ENCODE results near the gene RTP3.

GRCh38 chr3:46542801-46543201 lies 45.0 kb downstream of the RTP3 start:
- TF ChIP-seq TAF1 (IDR thresholded peaks at IDR 0.05; ENCODE audit: low read depth) (no peak), CTCF (IDR thresholded peaks at IDR 0.05; ENCODE audit: poor library complexity, severe bottlenecking) (no peak), POLR2AphosphoS5 (IDR thresholded peaks at IDR 0.05) (no peak), EZH2 (IDR thresholded peaks at IDR 0.05; ENCODE audit: borderline replicate concordance, insufficient read depth, low read length, poor library complexity, severe bottlenecking) (no peak), EP300 (conservative IDR thresholded peaks at IDR 0.05; ENCODE audit: poor library complexity, severe bottlenecking) (no peak), MXI1 (conservative IDR thresholded peaks at IDR 0.05; ENCODE audit: poor library complexity, severe bottlenecking) (no peak), RAD21 (conservative IDR thresholded peaks at IDR 0.05) (no peak)

Data from neural cell (in vitro differentiated cells).